Cardiac fibroblast (primary cell): ENCODE results near the gene BNIP3.
A peak's percentile ranks its signal among the peaks of the same experiment; 100 is the strongest.

Experiments used
- DNase-seq, 2 donors: peaks; one replicate each; pipeline versions ENCODE4 v3.0.0 to v3.0.0-alpha.2; 2010; ENCODE audit warnings: low read depth in 2 of 2
- H3K4me3 ChIP-seq, 2 donors: replicated peaks in 1 of 2; 1 replicate in 1 of 2; 2 replicates in 1 of 2; pipeline ENCODE4 v1.5.1; 2011; ENCODE audit warnings: low read depth in 2 of 2, low read length in 2 of 2, mild to moderate bottlenecking in 2 of 2, moderate library complexity in 1 of 2
- TF ChIP-seq, protein P1 (sequence below): IDR thresholded peaks from one replicate; pipeline ENCODE4 v1.5.1; 2011; ENCODE audit warnings: low read depth, mild to moderate bottlenecking, low read length, inconsistent platforms

Gene BNIP3

DNA sequence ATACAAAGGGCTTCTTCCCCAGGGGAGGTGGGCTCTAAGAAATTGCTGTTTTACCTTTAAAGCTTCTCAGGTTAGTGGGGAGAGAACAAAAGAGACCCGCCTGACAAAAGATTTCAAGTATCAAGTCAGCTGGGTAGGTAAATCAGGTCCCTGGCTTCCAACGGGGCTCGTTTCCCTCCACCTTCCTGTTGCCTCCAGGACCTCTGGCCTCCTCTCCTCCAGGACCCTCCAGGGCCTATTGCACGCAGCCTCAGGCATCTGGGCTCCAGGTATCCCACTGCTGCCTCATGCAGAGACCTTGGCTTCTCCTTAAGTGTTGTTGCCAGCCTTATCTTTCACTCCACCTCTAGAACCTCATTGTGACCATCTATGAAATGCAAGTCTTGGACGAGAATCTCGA is 2.9 kb downstream of the BNIP3 start:
- TF ChIP-seq, protein P1, sequence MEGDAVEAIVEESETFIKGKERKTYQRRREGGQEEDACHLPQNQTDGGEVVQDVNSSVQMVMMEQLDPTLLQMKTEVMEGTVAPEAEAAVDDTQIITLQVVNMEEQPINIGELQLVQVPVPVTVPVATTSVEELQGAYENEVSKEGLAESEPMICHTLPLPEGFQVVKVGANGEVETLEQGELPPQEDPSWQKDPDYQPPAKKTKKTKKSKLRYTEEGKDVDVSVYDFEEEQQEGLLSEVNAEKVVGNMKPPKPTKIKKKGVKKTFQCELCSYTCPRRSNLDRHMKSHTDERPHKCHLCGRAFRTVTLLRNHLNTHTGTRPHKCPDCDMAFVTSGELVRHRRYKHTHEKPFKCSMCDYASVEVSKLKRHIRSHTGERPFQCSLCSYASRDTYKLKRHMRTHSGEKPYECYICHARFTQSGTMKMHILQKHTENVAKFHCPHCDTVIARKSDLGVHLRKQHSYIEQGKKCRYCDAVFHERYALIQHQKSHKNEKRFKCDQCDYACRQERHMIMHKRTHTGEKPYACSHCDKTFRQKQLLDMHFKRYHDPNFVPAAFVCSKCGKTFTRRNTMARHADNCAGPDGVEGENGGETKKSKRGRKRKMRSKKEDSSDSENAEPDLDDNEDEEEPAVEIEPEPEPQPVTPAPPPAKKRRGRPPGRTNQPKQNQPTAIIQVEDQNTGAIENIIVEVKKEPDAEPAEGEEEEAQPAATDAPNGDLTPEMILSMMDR: no peak
- peak overlapping the region in 1 of 2 donors; percentile 92 for H3K4me3 ChIP-seq
- DNase-seq: no peak

DNA sequence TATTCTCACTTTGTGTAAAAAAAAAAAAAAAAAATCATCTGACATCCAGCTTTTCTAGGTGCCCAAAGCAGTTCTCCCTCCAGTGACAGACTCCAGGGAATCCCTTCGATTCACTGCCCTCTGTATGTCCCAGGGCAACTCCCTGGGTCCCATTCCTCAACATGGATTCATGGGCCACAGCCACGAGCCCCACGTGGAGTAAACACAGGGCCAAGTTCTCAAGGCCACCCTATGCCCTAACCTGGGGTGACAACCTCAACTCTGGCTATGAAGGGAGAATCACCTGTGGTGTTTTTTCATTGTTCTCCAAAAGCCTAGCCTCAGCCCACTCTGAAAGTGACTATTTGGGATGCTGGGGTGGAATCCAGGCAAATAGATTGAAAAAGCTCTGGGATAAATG is 3.4 kb downstream of the BNIP3 start:
- DNase-seq: no peak
- TF ChIP-seq, protein P1: no peak
- H3K4me3 ChIP-seq: no peak overlapping the region

DNA sequence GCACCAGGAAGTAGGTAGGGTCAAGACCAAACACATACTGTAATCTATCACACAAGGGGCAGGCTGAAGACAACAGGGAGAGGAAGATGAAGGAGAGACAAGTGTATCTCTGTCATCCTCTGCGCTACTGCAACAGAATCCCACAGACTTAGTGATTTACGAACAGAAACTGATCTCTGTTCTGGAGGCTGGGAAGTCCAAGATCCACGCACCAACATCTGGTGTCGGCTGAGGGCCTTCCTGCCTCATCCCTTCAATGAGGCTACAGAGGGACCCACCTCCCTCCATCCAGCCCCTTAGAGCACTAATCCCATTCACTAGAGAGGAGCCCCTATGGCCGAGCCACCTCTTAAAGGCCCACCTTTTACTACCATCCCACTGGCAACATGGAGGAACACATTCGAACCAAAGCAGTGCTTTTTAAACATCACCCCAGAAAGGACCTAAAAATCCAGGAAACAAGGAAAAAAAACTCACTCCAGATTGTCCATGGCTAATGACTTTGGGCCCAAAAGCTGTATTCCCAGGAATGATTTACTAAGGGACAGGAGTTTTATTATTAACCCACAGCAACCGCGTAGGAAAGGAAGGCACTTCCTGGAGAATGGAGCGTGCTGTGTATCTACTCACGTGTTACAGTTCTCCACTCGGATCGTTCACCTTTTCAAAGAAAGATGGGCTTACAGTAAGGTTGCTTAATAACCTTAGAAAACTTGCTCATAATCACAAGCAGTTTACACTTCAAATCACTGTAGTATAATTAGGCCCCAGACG is 4.2 kb downstream of the BNIP3 start:
- TF ChIP-seq, protein P1: no peak

DNA sequence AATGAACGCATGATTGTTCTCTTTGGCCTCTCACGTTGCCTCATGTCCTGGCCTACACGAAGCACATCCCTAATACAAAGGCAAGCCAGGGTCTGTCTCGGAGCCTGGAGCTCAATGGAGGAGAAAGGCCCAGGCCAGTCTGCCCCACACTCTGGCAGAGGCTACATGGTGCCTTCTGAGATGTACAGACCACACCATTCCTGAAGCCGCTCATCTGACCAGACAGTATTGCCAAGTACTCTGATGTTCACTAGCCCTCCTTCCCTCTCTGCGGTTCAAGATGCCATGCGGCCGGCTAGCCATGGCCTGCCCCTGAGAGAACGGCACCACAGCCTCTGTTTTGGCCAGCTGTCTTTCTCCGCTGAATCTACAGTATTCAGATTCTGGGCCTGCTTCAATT is 5.9 kb downstream of the BNIP3 start:
- no peak for DNase-seq
- TF ChIP-seq, protein P1: no peak

More for the DNA sequence above, 4.2 kb downstream of the BNIP3 start:
- H3K4me3 ChIP-seq: no peak overlapping the region
- no peak for DNase-seq

GRCh38 chr10:131975003-131975402 is 6.7 kb downstream of the BNIP3 start:
- DNase-seq: no peak
- H3K4me3 ChIP-seq: no peak overlapping the region
- TF ChIP-seq, protein P1: no peak

More for the DNA sequence above, 5.9 kb downstream of the BNIP3 start:
- H3K4me3 ChIP-seq: no peak overlapping the region

- no peak for DNase-seq
- no peak overlapping the region for H3K4me3 ChIP-seq
- TF ChIP-seq, protein P1: no peak
These were observed 7.5 kb downstream of the BNIP3 start for GRCh38 chr10:131974034-131974817.
